IMR-90 (cell line): ENCODE results near the gene ARHGAP45. TPM values are rescaled to one million over a fixed set of nuclear protein-coding genes. Genes with fewer than 3 reads are reported as not detected.

Experiments used
- ATAC-seq: fragments of 200-7000 bp; cut with Tn5 transposase; 2 replicates; pipeline ENCODE4 v1.9.1; 2020; ENCODE audit warnings: low read depth, mild to moderate bottlenecking, moderate library complexity
- BruUV-seq: library from RNA; stranded (reverse); fragments of 400-500 nt; replicated peaks from 2 replicates; lab custom pipeline; 2021; lab: Mats Ljungman, UMichigan
- CTCF ChIA-PET: fragments of 300-600 bp; formaldehyde crosslinking; extraction: SDS; loops from one replicate; lab custom pipeline; 2021; ENCODE audit warnings: antibody characterized with exemption; lab: Yijun Ruan, JAX
- POLR2A ChIA-PET: fragments of 300-600 bp; sonication (Branson Sonifier 250); formaldehyde crosslinking; loops from one replicate; lab custom pipeline; 2022; ENCODE audit warnings: antibody characterized with exemption; ENCODE audit not compliant: unreplicated experiment; lab: Charles Lee
- DNase-seq: peaks from one replicate; pipeline ENCODE4 v3.0.0; 2013
- H2AFZ ChIP-seq: replicated peaks from 2 replicates; pipeline ENCODE3; 2013; ENCODE audit warnings: low read length, mild to moderate bottlenecking; ENCODE audit not compliant: poor library complexity
- H2AK5ac ChIP-seq: 2 replicates; pipeline ENCODE4 v1.6.1; 2013; ENCODE audit warnings: low read depth, low read length, inconsistent platforms
- H2AK9ac ChIP-seq: replicated peaks from 2 replicates; pipeline ENCODE3; 2013; ENCODE audit warnings: mild to moderate bottlenecking, low read depth, low read length, moderate library complexity; ENCODE audit not compliant: poor library complexity
- H2BK120ac ChIP-seq: 2 replicates; pipeline ENCODE4 v1.6.1; 2013; ENCODE audit warnings: low read depth, low read length, inconsistent platforms
- H2BK15ac ChIP-seq: 3 replicates; pipeline ENCODE4 v1.6.1; 2013; ENCODE audit warnings: low read depth, low read length, inconsistent platforms
- H2BK20ac ChIP-seq: 2 replicates; pipeline ENCODE4 v1.6.1; 2013; ENCODE audit warnings: low read depth, mild to moderate bottlenecking, inconsistent platforms, low read length, moderate library complexity
- H2BK5ac ChIP-seq: 2 replicates; pipeline ENCODE4 v1.6.1; 2013; ENCODE audit warnings: mild to moderate bottlenecking, low read depth, low read length, inconsistent platforms; ENCODE audit not compliant: poor library complexity, severe bottlenecking
- H3K14ac ChIP-seq: replicated peaks from 2 replicates; pipeline ENCODE4 v1.6.1; 2013; ENCODE audit warnings: low read depth, low read length, inconsistent platforms
- H3K18ac ChIP-seq: 2 replicates; pipeline ENCODE4 v1.6.1; 2013; ENCODE audit warnings: low read depth, low read length, control low read depth
- H3K23ac ChIP-seq: 2 replicates; pipeline ENCODE4 v1.6.1; 2013; ENCODE audit warnings: low read depth, low read length, inconsistent platforms
- H3K27ac ChIP-seq: 2 replicates; pipeline ENCODE4 v1.5.1; 2013; ENCODE audit warnings: mild to moderate bottlenecking, control low read depth, low read length; ENCODE audit not compliant: insufficient read depth
- H3K27me3 ChIP-seq: 2 replicates; pipeline ENCODE4 v1.6.1; 2013; ENCODE audit warnings: low read length; ENCODE audit not compliant: control insufficient read depth, insufficient read depth
- H3K36me3 ChIP-seq: 2 replicates; pipeline ENCODE4 v1.6.1; 2013; ENCODE audit warnings: low read length, mixed read lengths; ENCODE audit not compliant: control insufficient read depth, insufficient read depth
- H3K4ac ChIP-seq: 2 replicates; pipeline ENCODE4 v1.6.1; 2013; ENCODE audit warnings: low read depth, low read length, inconsistent platforms
- H3K4me1 ChIP-seq: 2 replicates; pipeline ENCODE4 v1.6.1; 2013; ENCODE audit warnings: low read length, mixed read lengths; ENCODE audit not compliant: control insufficient read depth, insufficient read depth
- H3K4me2 ChIP-seq: 2 replicates; pipeline ENCODE4 v1.6.1; 2013; ENCODE audit warnings: low read depth, mild to moderate bottlenecking, control low read depth, low read length, moderate library complexity
- H3K4me3 ChIP-seq: 2 replicates; pipeline ENCODE4 v1.5.1; 2013; ENCODE audit warnings: low read depth, mild to moderate bottlenecking, control low read depth, low read length, moderate library complexity; ENCODE audit not compliant: insufficient read depth
- H3K56ac ChIP-seq: 2 replicates; pipeline ENCODE4 v1.6.1; 2013; ENCODE audit warnings: low read length, inconsistent platforms; ENCODE audit not compliant: insufficient read depth; ENCODE audit errors: extremely low read depth
- H3K79me1 ChIP-seq, 2 experiments: 2 replicates each; pipeline ENCODE4 v1.6.1; 2013; ENCODE audit warnings: low read length in 2 of 2, inconsistent platforms in 1 of 2, low read depth in 1 of 2
- H3K9ac ChIP-seq: 2 replicates; pipeline ENCODE4 v1.6.1; 2013; ENCODE audit warnings: low read depth, low read length, control low read depth
- H3K9me1 ChIP-seq: 2 replicates; pipeline ENCODE4 v1.6.1; 2013; ENCODE audit warnings: low read length, inconsistent platforms; ENCODE audit not compliant: insufficient read depth
- H3K9me3 ChIP-seq: 2 replicates; pipeline ENCODE4 v1.6.1; 2013; ENCODE audit warnings: low read length; ENCODE audit not compliant: control insufficient read depth, insufficient read depth
- H4K20me1 ChIP-seq: 2 replicates; pipeline ENCODE4 v1.6.1; 2013; ENCODE audit warnings: low read length, inconsistent platforms; ENCODE audit not compliant: insufficient read depth
- H4K5ac ChIP-seq: 2 replicates; pipeline ENCODE4 v1.6.1; 2013; ENCODE audit warnings: mild to moderate bottlenecking, low read depth, low read length, control low read depth
- H4K8ac ChIP-seq, 2 experiments: 2 replicates each; pipeline ENCODE4 v1.6.1; 2013; ENCODE audit warnings: low read depth in 2 of 2, low read length in 2 of 2, control low read depth in 1 of 2, inconsistent platforms in 1 of 2
- H4K91ac ChIP-seq: 2 replicates; pipeline ENCODE4 v1.6.1; 2013; ENCODE audit warnings: low read depth, low read length, inconsistent platforms; ENCODE audit not compliant: insufficient read depth
- BHLHE40 ChIP-seq: fragments of 150-350 bp; IDR thresholded peaks from 2 replicates; pipeline ENCODE4 v1.6.1; 2016; ENCODE audit warnings: mild to moderate bottlenecking, low read depth, low read length
- FOS ChIP-seq: fragments of 150-350 bp; IDR thresholded peaks from 2 replicates; pipeline ENCODE4 v1.6.1; 2016; ENCODE audit warnings: low read depth, low read length
- WGBS, 2 experiments: methylation state at CpG; one replicate each; pipeline versions ENCODE4 v1.1.5 to v1.1.7; 2013; ENCODE audit warnings: missing lambda C conversion rate in 2 of 2; ENCODE audit not compliant: insufficient read length in 1 of 2; ENCODE audit errors: extremely low coverage in 2 of 2; 5-methylcytosine and 5-hydroxymethylcytosine counted together
- dilution Hi-C: fragments of 300-500 bp; cut with HindIII; formaldehyde crosslinking; loops from one replicate; pipeline ENCODE4 v1.14.3; 2018; ENCODE audit warnings: low sequenced_read_pairs; ENCODE audit not compliant: unreplicated experiment
- in situ Hi-C: fragments of 300-500 bp; cut with MboI; formaldehyde crosslinking; loops from 3 replicates; pipeline ENCODE4 v1.14.3; 2019; ENCODE audit warnings: low sequenced_read_pairs, inconsistent platforms, mixed read lengths
- intact Hi-C: fragments of 100-400 bp; cut with micrococcal nuclease; formaldehyde crosslinking; loops from 2 replicates; pipeline ENCODE4 v1.10.0; 2022
- polyA plus RNA-seq, 3 experiments: library from polyadenylated mRNA; depleted of rRNA; stranded (reverse); fragments of >200 nt; gene quantifications; 2 replicates each; pipeline ENCODE4 v1.2.3, GENCODE V29; 2012; ENCODE audit warnings: low replicate concordance in 1 of 3
- total RNA-seq: library from RNA; depleted of rRNA; stranded (reverse); fragments of >200 nt; gene quantifications from 2 replicates; pipeline ENCODE4 v1.2.3, GENCODE V29; 2012

ARHGAP45 gene
- total and polyA plus RNA-seq, 2 of the 4 experiments (the other 2 are of a cell fraction) = 1.3 to 1.7 TPM

DNA sequence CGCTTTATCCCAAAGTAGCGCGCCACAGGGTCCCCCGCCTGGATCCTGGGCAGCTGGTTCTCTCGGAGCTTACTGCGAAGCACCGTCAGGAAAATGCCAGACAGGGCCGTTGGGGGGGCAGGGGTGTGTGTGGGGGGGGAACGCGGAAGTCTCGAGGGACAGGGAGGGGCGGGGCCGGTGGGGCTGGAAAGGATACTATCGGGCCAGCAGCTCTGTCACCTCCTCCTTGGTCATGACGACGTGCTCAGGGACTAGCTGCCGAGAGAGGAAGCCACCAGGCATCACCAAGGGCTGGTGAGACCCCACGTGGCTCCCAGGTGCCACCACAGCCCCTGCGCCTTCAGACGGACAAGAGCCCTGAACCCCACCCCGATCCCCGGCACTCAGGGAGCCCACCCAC lies 22.9 kb downstream of the ARHGAP45 start:
- intact Hi-C loops = no loop called here
- 80% methylated on average over 4 of the region's 22 CpGs; no CpG with 5 or more reads in 1 of the 2 experiments for WGBS, 2 experiments
- H2BK15ac ChIP-seq = no peak overlapping the region
- H3K23ac ChIP-seq = no peak overlapping the region
- no peak overlapping the region for H4K5ac ChIP-seq
- dilution Hi-C loops = no loop called here
- peaks cover 44% of the 10 kb centered on the region for H3K36me3 ChIP-seq
- no peak overlapping the region for H3K14ac ChIP-seq
- BruUV-seq = no TSS peak
- peaks cover 3 to 28% of the 10 kb centered on the region in 2 experiments; a peak in 2 of 4 replicates for H3K79me1 ChIP-seq
- ChIA-PET POLR2A (no interaction called here), CTCF (interaction anchor here (0.6 kb wide), 1 partner anchor 104 kb away, joined by 6 read pairs; no protein-coding TSS in a partner anchor)
- H3K9me3 ChIP-seq = no peaks in the 10 kb centered on the region
- H2AK5ac ChIP-seq = no peak overlapping the region
- no peak overlapping the region for H3K4me2 ChIP-seq
- DNase-seq (no peak), ATAC-seq (no peak)
- H4K91ac ChIP-seq = no peak overlapping the region
- no peak overlapping the region for H2BK120ac ChIP-seq
- no peak overlapping the region for H2AK9ac ChIP-seq
- no peak overlapping the region for H4K8ac ChIP-seq
- no peak overlapping the region for H2AFZ ChIP-seq
- H3K4ac ChIP-seq = no peak overlapping the region
- no peak overlapping the region for H3K56ac ChIP-seq
- H2BK20ac ChIP-seq = no peak overlapping the region
- H2BK5ac ChIP-seq = no peak overlapping the region
- no peaks in the 10 kb centered on the region for H3K27me3 ChIP-seq
- H3K27ac ChIP-seq = no peak overlapping the region
- H3K4me1 ChIP-seq = peaks cover 5% of the 10 kb centered on the region; the same call in 1 of the 2 replicates
- H3K4me3 ChIP-seq = no peak overlapping the region
- in situ Hi-C loops = no loop called here
- H4K20me1 ChIP-seq = peaks cover 28% of the 10 kb centered on the region
- no peaks in the 10 kb centered on the region for H3K9me1 ChIP-seq
- no peak for TF ChIP-seq FOS
- TF ChIP-seq BHLHE40 = no peak
- H3K9ac ChIP-seq = no peak overlapping the region
- no peak overlapping the region for H3K18ac ChIP-seq
